Neural progenitor cell (in vitro differentiated cells): Measurements from ENCODE around the gene KIF26B.

Experiments
- EZH2 ChIP-seq: fragments of 200-600 bp; sonication (generic); IDR thresholded peaks from 2 replicates; pipeline ENCODE4 v1.6.1; 2017; ENCODE audit warnings: antibody characterized with exemption, mild to moderate bottlenecking, moderate library complexity
- EZH2phosphoT487 ChIP-seq: fragments of 200-600 bp; sonication (generic); IDR thresholded peaks from 2 replicates; pipeline ENCODE4 v1.6.1; 2017; ENCODE audit warnings: antibody characterized with exemption
- TF ChIP-seq, protein P1 (sequence below): fragments of 200-600 bp; sonication (generic); IDR thresholded peaks from 2 replicates; pipeline ENCODE4 v1.5.1; 2017; ENCODE audit warnings: antibody characterized with exemption, mild to moderate bottlenecking

DNA sequence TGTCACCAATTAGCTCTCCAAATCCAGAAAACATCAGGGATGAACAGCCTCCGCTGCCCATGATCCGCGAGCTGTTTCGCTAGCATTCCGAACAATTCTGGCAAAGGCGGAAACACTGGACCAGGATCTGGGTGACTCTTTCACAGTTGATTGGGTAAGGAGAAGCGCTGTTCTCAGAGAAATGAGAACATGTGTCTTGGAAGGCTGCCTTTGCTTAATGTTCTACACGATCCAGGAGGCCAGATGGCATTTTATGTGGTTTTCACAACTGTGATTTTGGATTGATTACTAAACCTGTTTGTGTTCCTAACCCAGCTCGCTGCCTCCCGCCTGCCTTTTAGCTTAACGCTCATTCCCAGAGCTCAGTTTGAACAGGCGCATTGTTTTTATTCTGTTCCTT lies 144.0 kb downstream of the KIF26B start:
- TF ChIP-seq, protein P1, sequence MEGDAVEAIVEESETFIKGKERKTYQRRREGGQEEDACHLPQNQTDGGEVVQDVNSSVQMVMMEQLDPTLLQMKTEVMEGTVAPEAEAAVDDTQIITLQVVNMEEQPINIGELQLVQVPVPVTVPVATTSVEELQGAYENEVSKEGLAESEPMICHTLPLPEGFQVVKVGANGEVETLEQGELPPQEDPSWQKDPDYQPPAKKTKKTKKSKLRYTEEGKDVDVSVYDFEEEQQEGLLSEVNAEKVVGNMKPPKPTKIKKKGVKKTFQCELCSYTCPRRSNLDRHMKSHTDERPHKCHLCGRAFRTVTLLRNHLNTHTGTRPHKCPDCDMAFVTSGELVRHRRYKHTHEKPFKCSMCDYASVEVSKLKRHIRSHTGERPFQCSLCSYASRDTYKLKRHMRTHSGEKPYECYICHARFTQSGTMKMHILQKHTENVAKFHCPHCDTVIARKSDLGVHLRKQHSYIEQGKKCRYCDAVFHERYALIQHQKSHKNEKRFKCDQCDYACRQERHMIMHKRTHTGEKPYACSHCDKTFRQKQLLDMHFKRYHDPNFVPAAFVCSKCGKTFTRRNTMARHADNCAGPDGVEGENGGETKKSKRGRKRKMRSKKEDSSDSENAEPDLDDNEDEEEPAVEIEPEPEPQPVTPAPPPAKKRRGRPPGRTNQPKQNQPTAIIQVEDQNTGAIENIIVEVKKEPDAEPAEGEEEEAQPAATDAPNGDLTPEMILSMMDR = no peak
- no peak for TF ChIP-seq EZH2
- TF ChIP-seq EZH2phosphoT487 = no peak
